Measurements from ENCODE around the gene MPLKIP. TPM values are rescaled to one million over a fixed set of nuclear protein-coding genes. Genes with fewer than 3 reads are reported as not detected.

The MPLKIP gene
- total RNA-seq, 2 donors from 2014 or later: 20.2 to 24.1 TPM

- TF ChIP-seq CTCF (IDR thresholded peaks at IDR 0.05): no peak
- DNase-seq (ENCODE audit: low spot score) (no peak), ATAC-seq (ENCODE audit: insufficient number of reproducible peaks, low FRiP score, low read depth) (no peak)
- Histone ChIP-seq H3K27me3 (replicated peaks; ENCODE audit: insufficient read depth) (no peaks in the 10 kb centered on the region), H3K27ac (no peak overlapping the region), H3K36me3 (peaks cover 26% of the 10 kb centered on the region), H3K9me3 (no peaks in the 10 kb centered on the region), H3K4me3 (no peak overlapping the region), H3K4me1 (ENCODE audit: control insufficient read depth in 1 of 2, low read depth in 2 of 2) (peaks cover 6 to 11% of the 10 kb centered on the region in 2 donors)
These were observed 39.2 kb downstream of the MPLKIP start for GRCh38 chr7:40095230-40095629.

- no peak overlapping the region for H3K4me3 ChIP-seq
- no peak overlapping the region for H3K27ac ChIP-seq
- no peaks in the 10 kb centered on the region for H3K27me3 ChIP-seq (replicated peaks; ENCODE audit: insufficient read depth)
- no peaks in the 10 kb centered on the region for H3K9me3 ChIP-seq
- TF ChIP-seq CTCF (IDR thresholded peaks at IDR 0.05): no peak
- no peak for ATAC-seq (ENCODE audit: insufficient number of reproducible peaks, low FRiP score, low read depth)
- no peak for DNase-seq (ENCODE audit: low spot score)
- peaks cover 6 to 11% of the 10 kb centered on the region in 2 donors for H3K4me1 ChIP-seq (ENCODE audit: control insufficient read depth in 1 of 2, low read depth in 2 of 2)
- H3K36me3 ChIP-seq: peaks cover 33% of the 10 kb centered on the region
These were observed 40.6 kb downstream of the MPLKIP start for GRCh38 chr7:40093631-40094350.

GRCh38 chr7:40092182-40092581 lies 42.2 kb downstream of the MPLKIP start:
- Histone ChIP-seq H3K4me1 (ENCODE audit: control insufficient read depth in 1 of 2, low read depth in 2 of 2) (no peaks in the 10 kb centered on the region), H3K9me3 (no peaks in the 10 kb centered on the region), H3K4me3 (no peak overlapping the region), H3K27ac (no peak overlapping the region), H3K27me3 (replicated peaks; ENCODE audit: insufficient read depth) (no peaks in the 10 kb centered on the region), H3K36me3 (peaks cover 38% of the 10 kb centered on the region)
- ATAC-seq (ENCODE audit: insufficient number of reproducible peaks, low FRiP score, low read depth) (no peak), DNase-seq (ENCODE audit: low spot score) (no peak)
- no peak for TF ChIP-seq CTCF (IDR thresholded peaks at IDR 0.05)

- no peaks in the 10 kb centered on the region for H3K9me3 ChIP-seq
- H3K27ac ChIP-seq: no peak overlapping the region
- H3K4me1 ChIP-seq (ENCODE audit: control insufficient read depth in 1 of 2, low read depth in 2 of 2): no peaks in the 10 kb centered on the region
- DNase-seq (ENCODE audit: low spot score) (no peak), ATAC-seq (ENCODE audit: insufficient number of reproducible peaks, low FRiP score, low read depth) (no peak)
- no peak for TF ChIP-seq CTCF (IDR thresholded peaks at IDR 0.05)
- H3K36me3 ChIP-seq: no peaks in the 10 kb centered on the region
- H3K4me3 ChIP-seq: no peak overlapping the region
- no peaks in the 10 kb centered on the region for H3K27me3 ChIP-seq (replicated peaks; ENCODE audit: insufficient read depth)
These were observed 56.6 kb downstream of the MPLKIP start for GRCh38 chr7:40077849-40078248.

Other genes starting within 250 kb of the MPLKIP start
- 100 to 1,000 TPM in 1 of 2 donors, 10 to 100 TPM in 1; 61.3 to 107 TPM for gene CDK13, start 184.4 kb downstream of the MPLKIP start, total RNA-seq
- gene SUGCT, start 383 bp upstream of the MPLKIP start, total RNA-seq: 10 to 100 TPM in 1 of 2 donors, 1 to 10 TPM in 1; 3.3 to 15.2 TPM